Activated T-helper 2 cell treated with anti-CD3 and anti-CD28 coated beads, Interferon-gamma antibody, Interleukin-2, Interleukin-4, amounts not matched to agents 10 μg/mL and 5 μg/mL and 100 μg/mL, durations not matched to agents 14 hours and 24 hours and 36 hours (primary cell): ENCODE results near the gene TAF4. TPM values are rescaled to one million over a fixed set of nuclear protein-coding genes. Genes with fewer than 3 reads are reported as not detected.
"Not testable (repeated sequence)": the region's sequence is repeated elsewhere in the genome, so short reads cannot be mapped to it uniquely, and the experiment has no call there.

Experiments
- DNase-seq: peaks from one replicate; pipeline ENCODE4 v3.0.0; 2021; ENCODE audit warnings: low spot score
- H3K27ac Mint-ChIP-seq: one replicate; pipeline ENCODE4 v1.8.0; 2021; ENCODE audit warnings: mixed read lengths
- H3K27me3 Mint-ChIP-seq: one replicate; pipeline ENCODE4 v1.8.0; 2021; ENCODE audit warnings: low read depth, mixed read lengths
- H3K36me3 Mint-ChIP-seq: one replicate; pipeline ENCODE4 v1.8.0; 2021; ENCODE audit warnings: low read depth, mixed read lengths
- H3K4me1 Mint-ChIP-seq: one replicate; pipeline ENCODE4 v1.8.0; 2021; ENCODE audit warnings: low read depth, mixed read lengths
- H3K4me3 Mint-ChIP-seq: one replicate; pipeline ENCODE4 v1.8.0; 2021; ENCODE audit warnings: low read depth, mild to moderate bottlenecking, moderate library complexity, mixed read lengths
- H3K9me3 Mint-ChIP-seq: one replicate; pipeline ENCODE4 v1.8.0; 2021; ENCODE audit warnings: mixed read lengths
- intact Hi-C: fragments of 100-400 bp; cut with micrococcal nuclease; formaldehyde crosslinking; loops from one replicate; pipeline ENCODE4 v1.15.1; 2023
- total RNA-seq: library from RNA; stranded (reverse); gene quantifications from 2 replicates; pipeline ENCODE4 v1.2.3, GENCODE V29; 2022

The TAF4 gene
- total RNA-seq, 1 donor from 2014 or later, result 26.9 TPM

DNA sequence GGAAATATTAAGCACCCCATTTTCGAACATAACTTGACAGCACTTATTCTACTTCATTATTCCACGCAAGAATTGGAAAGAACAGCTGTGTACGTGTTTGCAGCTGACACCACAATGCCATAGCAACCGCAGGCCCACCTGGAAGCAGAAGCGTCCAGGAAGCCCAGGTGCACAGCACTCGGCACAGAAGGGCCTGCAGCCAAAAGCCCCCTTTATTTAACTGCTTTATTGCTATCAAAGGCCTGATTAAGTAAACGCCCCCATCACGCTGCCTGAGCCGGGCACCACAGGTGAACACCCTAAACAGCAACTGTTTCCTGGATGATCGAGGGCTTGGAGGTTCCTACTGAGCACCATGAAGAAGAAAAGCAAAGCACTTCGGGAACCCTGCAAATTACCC lies 6.3 kb downstream of the TAF4 start:
- Mint-ChIP-seq H3K9me3 (no peaks in the 10 kb centered on the region), H3K36me3 (peaks cover 13% of the 10 kb centered on the region), H3K4me1 (peaks cover 19% of the 10 kb centered on the region), H3K4me3 (no peak overlapping the region), H3K27me3 (no peaks in the 10 kb centered on the region), H3K27ac (no peak overlapping the region)
- intact Hi-C loops, result no loop called here
- DNase-seq, result no peak

GRCh38 chr20:62058941-62059340 lies 6.7 kb downstream of the TAF4 start:
- Mint-ChIP-seq H3K36me3 (peaks cover 11% of the 10 kb centered on the region), H3K4me1 (peaks cover 17% of the 10 kb centered on the region), H3K4me3 (no peak overlapping the region), H3K9me3 (no peaks in the 10 kb centered on the region), H3K27ac (no peak overlapping the region), H3K27me3 (no peaks in the 10 kb centered on the region)
- DNase-seq, result no peak
- intact Hi-C loops, result no loop called here

DNA sequence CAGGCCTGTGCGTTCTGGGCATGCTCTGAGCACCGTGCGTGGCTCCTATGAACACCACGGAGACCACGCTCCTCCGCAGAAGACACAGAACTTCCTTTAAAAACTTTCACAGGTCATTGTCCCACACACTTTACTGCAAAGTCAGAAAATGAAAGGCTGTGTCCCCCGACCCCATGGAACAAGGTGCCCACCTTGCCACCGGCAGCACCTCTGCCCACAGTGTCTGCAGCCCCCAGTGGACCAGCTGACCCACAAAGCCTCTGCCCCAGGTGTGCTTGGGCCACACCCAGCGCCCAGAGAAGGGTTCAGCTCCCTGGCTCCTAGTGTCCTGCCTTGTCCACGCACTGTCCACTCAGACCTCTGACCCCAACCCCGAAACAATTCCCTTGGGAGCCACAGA lies 8.7 kb downstream of the TAF4 start:
- Mint-ChIP-seq H3K4me1 (peaks cover 8% of the 10 kb centered on the region), H3K4me3 (no peak overlapping the region), H3K27me3 (no peaks in the 10 kb centered on the region), H3K9me3 (no peaks in the 10 kb centered on the region), H3K36me3 (no peaks in the 10 kb centered on the region), H3K27ac (no peak overlapping the region)
- no peak for DNase-seq
- intact Hi-C loops, result no loop called here

GRCh38 chr20:62056377-62056776 lies 9.3 kb downstream of the TAF4 start:
- DNase-seq, result no peak
- intact Hi-C loops, result no loop called here
- no peaks in the 10 kb centered on the region for H3K36me3 Mint-ChIP-seq
- no peak overlapping the region for H3K4me3 Mint-ChIP-seq
- H3K4me1 Mint-ChIP-seq, result peaks cover 3% of the 10 kb centered on the region
- H3K27ac Mint-ChIP-seq, result no peak overlapping the region
- no peaks in the 10 kb centered on the region for H3K9me3 Mint-ChIP-seq
- no peaks in the 10 kb centered on the region for H3K27me3 Mint-ChIP-seq

- H3K4me1 Mint-ChIP-seq, intact Hi-C loops, H3K27me3 Mint-ChIP-seq, H3K36me3 Mint-ChIP-seq, H3K4me3 Mint-ChIP-seq, H3K9me3 Mint-ChIP-seq, H3K27ac Mint-ChIP-seq, DNase-seq: not testable (repeated sequence)
Observed at GRCh38 chr20:62055862-62056115, 9.9 kb downstream of the TAF4 start.

GRCh38 chr20:62055106-62055861 lies 10.4 kb downstream of the TAF4 start:
- peaks cover 5% of the 10 kb centered on the region for H3K4me1 Mint-ChIP-seq
- no peaks in the 10 kb centered on the region for H3K36me3 Mint-ChIP-seq
- intact Hi-C loops, result no loop called here
- H3K27ac Mint-ChIP-seq, result no peak overlapping the region
- H3K27me3 Mint-ChIP-seq, result no peaks in the 10 kb centered on the region
- H3K9me3 Mint-ChIP-seq, result no peaks in the 10 kb centered on the region
- no peak for DNase-seq
- H3K4me3 Mint-ChIP-seq, result no peak overlapping the region

DNA sequence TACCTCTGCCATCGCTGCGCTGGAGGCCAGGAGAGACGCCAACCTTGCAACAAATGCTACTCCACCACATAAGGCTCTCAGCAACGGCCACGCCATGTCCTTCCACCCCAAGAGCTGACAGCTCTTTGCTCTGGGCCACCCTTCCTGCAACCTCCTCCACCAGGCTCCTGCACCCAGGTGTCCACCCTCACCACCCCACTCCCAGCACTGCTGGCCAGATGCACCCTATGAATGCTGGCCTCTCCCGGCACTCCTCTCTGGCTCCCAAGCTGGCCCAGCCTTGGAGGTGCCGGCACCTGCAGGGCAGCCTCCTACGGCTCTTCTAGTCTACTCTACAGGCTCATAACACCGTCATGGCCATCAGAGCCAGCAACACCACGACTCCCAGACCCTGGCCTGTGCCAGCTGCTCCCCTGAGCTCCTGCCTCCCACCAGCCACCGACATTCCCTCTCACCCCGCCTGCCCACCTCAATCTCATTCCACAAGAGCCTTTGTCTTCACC lies 11.2 kb downstream of the TAF4 start:
- Mint-ChIP-seq H3K4me1 (peaks cover 5% of the 10 kb centered on the region), H3K36me3 (no peaks in the 10 kb centered on the region), H3K27me3 (no peaks in the 10 kb centered on the region), H3K9me3 (no peaks in the 10 kb centered on the region), H3K4me3 (no peak overlapping the region), H3K27ac (no peak overlapping the region)
- intact Hi-C loops, result no loop called here
- no peak for DNase-seq

DNA sequence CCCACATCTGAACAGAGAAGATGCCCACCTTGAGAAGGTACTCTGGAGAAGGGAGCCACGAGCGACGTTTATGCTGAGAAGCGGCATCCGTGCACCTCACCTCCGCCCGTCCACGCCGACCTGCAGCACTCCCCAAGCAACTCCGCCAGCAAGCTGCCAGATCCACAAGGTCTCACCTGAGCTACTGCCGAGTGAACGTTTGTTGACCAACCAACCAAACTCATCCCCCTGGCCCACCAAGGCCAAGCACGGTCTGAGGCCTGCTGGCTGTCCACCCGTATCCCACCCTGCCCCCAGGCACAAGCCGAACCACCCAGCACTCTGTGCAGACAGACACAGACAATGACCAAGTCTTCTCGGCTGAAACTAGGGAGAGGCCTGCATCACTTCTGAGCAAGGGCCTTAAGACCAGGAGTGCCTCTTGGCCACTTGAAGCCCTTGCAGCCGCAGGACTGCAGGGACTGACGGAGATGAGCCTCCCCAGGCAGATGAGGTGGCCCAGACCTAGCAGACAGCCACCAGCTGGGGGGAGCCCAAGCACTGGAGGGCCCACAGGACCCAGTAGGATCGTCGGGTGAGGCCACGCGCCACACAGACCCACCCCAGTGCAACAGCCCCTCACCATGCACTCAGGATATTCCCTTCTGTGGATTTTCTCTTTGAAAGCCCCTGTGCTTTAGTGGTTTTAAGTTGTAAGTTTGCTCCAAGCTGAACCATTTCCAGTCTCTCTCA lies 12.1 kb downstream of the TAF4 start:
- intact Hi-C loops, result no loop called here
- no peak for DNase-seq
- Mint-ChIP-seq H3K27ac (no peak overlapping the region), H3K36me3 (no peaks in the 10 kb centered on the region), H3K9me3 (no peaks in the 10 kb centered on the region), H3K4me1 (peaks cover 4% of the 10 kb centered on the region), H3K4me3 (no peak overlapping the region), H3K27me3 (no peaks in the 10 kb centered on the region)

GRCh38 chr20:62052842-62053464 lies 12.7 kb downstream of the TAF4 start:
- no peak for DNase-seq
- intact Hi-C loops, result no loop called here
- Mint-ChIP-seq H3K27me3 (no peaks in the 10 kb centered on the region), H3K9me3 (no peaks in the 10 kb centered on the region), H3K4me3 (no peak overlapping the region), H3K36me3 (no peaks in the 10 kb centered on the region), H3K4me1 (peaks cover 4% of the 10 kb centered on the region), H3K27ac (no peak overlapping the region)

GRCh38 chr20:62052336-62052841 lies 13.3 kb downstream of the TAF4 start:
- Mint-ChIP-seq H3K4me3 (no peak overlapping the region), H3K9me3 (no peaks in the 10 kb centered on the region)

DNA sequence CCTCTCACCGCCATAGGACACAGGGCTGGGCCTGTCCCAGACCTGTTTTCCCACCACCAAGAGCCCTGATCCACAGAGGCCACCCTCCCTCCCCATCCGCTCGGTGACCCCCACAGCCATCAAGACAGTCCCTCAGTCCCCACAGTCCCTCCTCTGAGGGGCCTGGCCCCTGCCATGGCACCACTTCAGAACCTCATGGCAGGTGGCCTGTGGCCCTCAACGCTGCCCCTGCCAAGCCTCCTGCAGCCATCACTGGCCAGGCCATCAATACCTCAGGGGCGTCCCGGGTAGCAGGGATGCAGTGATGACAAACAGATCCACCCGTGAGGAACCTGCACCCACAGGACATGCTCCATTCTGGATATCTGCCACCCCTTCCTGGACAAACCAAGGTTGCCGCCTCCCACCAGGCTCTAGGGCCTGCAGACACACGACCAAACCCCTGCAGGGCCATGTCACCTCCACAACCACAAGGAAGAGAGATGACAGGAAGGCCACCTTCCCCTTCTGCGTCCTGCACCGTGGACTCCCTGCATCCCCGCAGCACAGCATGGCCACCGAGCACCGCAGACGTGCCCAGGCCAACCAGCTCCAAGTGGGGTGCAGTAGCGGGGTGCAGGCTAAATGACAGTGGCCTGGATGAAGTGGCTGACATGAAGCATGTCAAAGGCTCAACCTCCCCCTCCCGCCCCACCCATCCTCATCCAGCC lies 14.0 kb downstream of the TAF4 start:
- intact Hi-C loops, result no loop called here
- Mint-ChIP-seq H3K9me3 (no peaks in the 10 kb centered on the region), H3K36me3 (no peaks in the 10 kb centered on the region), H3K4me1 (peaks cover 2% of the 10 kb centered on the region), H3K27me3 (no peaks in the 10 kb centered on the region), H3K4me3 (no peak overlapping the region), H3K27ac (no peak overlapping the region)
- DNase-seq, result no peak

More at GRCh38 chr20:62052336-62052841, 13.3 kb downstream of the TAF4 start:
- Mint-ChIP-seq H3K27ac (no peak overlapping the region), H3K36me3 (no peaks in the 10 kb centered on the region), H3K27me3 (no peaks in the 10 kb centered on the region), H3K4me1 (peaks cover 3% of the 10 kb centered on the region)
- DNase-seq, result no peak
- intact Hi-C loops, result no loop called here

DNA sequence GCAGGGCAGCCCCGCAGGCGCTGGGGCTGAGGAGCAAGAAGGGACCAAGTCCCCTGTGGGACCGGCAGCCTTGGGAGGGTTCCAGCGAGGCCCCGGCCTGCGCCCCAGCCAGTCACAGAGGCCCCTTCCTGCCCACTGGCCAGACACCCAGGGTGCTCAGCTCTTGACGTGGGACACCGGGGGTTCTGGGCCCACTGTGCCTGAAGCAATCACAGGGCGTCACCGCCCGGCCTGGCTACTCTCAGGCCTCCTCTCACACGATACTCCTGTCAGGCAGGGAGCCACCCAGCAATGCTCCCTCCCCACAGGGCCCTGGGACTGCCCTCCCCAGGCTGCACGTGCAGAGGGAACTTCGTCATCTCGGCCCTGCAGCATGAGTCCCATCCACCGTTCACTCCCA lies 14.5 kb downstream of the TAF4 start:
- DNase-seq, result no peak
- Mint-ChIP-seq H3K36me3 (no peaks in the 10 kb centered on the region), H3K27ac (no peak overlapping the region), H3K4me1 (peaks cover 2% of the 10 kb centered on the region), H3K4me3 (no peak overlapping the region), H3K9me3 (no peaks in the 10 kb centered on the region), H3K27me3 (no peaks in the 10 kb centered on the region)
- intact Hi-C loops, result no loop called here
